Retinal pigment epithelial cell (primary cell): ENCODE measurements around the gene ADCY10.

ENCODE experiments used
- DNase-seq: peaks from one replicate; pipeline ENCODE4 v3.0.0-alpha.2; 2010; ENCODE audit warnings: low read depth
- H3K4me3 ChIP-seq: 2 replicates; pipeline ENCODE4 v1.5.1; 2011; ENCODE audit warnings: mild to moderate bottlenecking, low read length, control low read depth, moderate library complexity
- TF ChIP-seq, protein P1 (sequence below): conservative IDR thresholded peaks from 2 replicates; pipeline ENCODE4 v1.5.1; 2011; ENCODE audit warnings: low read depth, low read length, control low read depth, inconsistent platforms

Gene ADCY10

DNA sequence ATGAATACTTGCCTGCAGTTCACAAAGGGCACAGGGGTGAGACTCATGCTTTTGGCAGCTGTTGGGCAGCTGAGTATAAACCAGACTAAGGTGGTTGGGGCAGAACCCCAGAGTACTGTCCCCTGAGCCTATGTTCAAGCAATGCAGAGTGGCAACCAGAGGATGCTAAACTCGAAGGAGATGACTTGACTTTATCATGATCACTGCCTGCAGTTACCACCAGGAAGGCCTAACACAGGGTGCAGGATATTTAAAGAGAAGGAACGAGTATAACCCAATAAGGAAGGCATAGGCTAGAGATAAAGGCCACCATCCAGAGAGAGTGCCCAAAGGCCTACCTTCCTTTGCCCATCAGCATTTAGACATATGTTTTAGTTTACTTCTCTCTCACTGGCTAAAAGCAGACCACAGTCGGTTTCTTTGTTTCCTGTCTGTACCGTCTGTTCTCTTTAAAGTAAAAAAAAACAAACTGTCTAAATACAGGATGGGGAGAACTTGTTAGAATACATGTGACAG lies 108.8 kb downstream of the ADCY10 start:
- H3K4me3 ChIP-seq: no peak overlapping the region
- TF ChIP-seq, protein P1, sequence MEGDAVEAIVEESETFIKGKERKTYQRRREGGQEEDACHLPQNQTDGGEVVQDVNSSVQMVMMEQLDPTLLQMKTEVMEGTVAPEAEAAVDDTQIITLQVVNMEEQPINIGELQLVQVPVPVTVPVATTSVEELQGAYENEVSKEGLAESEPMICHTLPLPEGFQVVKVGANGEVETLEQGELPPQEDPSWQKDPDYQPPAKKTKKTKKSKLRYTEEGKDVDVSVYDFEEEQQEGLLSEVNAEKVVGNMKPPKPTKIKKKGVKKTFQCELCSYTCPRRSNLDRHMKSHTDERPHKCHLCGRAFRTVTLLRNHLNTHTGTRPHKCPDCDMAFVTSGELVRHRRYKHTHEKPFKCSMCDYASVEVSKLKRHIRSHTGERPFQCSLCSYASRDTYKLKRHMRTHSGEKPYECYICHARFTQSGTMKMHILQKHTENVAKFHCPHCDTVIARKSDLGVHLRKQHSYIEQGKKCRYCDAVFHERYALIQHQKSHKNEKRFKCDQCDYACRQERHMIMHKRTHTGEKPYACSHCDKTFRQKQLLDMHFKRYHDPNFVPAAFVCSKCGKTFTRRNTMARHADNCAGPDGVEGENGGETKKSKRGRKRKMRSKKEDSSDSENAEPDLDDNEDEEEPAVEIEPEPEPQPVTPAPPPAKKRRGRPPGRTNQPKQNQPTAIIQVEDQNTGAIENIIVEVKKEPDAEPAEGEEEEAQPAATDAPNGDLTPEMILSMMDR: no peak
- no peak for DNase-seq

DNA sequence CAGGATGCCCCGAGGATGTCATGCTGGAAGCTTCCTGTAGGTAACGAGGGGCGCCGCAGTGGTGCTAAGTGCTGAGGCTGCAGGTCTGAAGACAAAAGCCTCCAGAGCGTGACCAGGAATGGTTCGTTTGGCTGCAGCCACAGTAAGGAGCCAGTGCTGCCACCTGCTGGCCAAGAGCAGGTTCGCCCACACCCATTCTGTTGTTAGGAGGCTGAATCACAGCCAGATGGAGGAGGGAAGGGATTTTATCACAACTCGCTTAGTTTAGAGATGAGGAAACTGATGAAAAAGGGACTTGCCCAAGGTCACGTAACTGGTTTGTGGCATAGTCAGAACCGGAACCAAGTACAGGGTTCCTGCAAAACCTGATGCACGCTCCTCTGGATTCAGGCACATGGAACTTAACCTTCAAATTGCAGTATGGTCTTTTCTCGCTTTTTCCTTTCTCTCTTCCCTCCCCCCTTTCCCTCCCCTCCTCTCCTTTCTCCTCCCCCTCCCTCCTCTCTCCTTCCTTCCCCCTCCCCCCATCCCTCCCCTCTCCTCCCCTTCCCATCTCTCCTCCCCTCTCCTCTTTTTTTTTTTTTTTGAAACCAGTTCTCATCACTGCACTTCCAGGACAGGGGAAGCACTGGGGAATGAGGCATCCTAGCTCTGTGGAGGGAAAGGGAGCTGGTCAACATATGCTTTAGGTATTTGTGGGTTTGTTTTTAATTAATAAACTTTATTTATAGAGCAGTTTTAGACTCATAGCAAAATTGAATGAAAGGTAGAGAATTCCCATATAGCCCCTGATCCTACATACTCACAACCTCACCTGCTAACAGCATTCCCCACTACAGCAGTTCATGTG lies 110.4 kb downstream of the ADCY10 start:
- no peak overlapping the region for H3K4me3 ChIP-seq
- DNase-seq: peak; percentile 66
- TF ChIP-seq, protein P1: peak; percentile 99

DNA sequence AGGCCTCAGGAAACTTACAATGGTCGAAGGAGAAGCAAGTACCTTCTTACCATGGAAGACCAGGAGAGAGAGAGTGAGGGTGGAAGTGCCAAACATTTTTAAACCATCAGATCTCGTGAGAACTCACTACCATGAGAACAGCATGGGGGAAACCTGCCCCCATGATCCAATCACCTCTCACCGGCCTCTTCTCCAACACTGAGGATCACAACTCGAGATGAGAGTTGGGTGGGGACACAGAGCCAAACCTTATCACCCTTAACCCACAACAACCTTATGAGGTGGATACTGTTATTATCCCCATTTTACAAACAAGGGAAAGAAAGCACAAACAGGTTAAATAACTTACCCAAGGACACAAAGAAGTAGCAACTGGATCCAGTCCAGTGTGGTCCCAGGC lies 111.7 kb downstream of the ADCY10 start:
- H3K4me3 ChIP-seq: no peak overlapping the region
- TF ChIP-seq, protein P1: no peak
- no peak for DNase-seq

DNA sequence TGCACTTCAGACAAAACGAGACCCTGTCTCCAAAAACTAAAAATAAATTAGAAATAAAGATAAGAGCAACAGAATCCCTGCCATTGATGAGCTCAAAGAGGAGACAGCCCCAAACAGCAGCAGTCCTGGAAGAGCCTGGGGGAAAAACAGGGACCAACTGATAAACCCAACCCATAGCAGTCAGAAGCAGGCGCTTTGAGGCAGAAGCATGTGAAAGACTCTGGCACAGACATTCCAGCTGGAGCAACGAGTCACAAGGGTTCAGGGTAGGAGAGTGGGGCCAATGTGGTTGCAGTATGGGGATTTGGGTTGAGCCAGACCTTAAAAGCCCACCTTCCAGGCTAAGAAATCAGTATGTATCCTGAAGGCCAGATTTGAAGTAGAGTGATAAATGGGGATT lies 113.7 kb downstream of the ADCY10 start:
- TF ChIP-seq, protein P1: no peak
- H3K4me3 ChIP-seq: no peak overlapping the region
- DNase-seq: no peak

DNA sequence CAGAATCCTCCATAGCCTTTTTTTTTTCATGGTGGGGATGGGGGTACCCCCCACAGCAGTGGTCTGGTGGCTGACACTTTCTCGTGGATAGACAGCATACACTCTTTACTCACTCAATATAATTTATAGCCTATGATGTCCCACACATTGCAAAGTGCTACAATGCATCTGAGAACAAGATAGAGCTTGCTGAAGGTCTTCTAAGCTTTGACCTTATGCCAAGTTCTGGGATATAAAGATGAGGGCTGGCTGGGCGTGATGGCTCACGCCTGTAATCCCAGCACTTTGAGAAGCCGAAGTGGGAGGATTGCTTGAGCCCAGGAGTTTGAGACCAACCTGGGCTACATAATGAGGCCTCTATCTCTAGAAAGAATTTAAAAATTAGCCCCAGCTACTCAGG lies 114.2 kb downstream of the ADCY10 start:
- DNase-seq: no peak
- TF ChIP-seq, protein P1: no peak
- no peak overlapping the region for H3K4me3 ChIP-seq

DNA sequence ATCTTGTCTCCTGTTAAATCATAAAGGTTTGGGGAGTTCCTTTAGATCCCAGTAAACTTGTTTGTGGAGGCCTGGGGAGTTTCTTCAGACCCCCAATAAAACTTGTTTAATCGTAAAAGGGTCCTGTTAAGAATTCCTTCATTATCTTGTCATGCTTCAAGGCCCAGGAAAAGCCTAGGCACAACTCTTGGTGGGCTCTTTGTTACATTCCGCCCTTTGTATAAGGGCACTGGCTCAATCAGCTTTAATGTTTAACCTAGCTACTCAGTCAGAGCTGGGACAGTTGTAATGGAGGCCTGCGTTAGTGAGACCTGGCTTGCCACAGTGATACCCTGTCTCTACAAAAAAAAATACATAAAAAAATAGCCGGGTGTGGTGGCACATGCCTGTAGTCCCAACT lies 115.0 kb downstream of the ADCY10 start:
- DNase-seq: no peak
- no peak overlapping the region for H3K4me3 ChIP-seq
- TF ChIP-seq, protein P1: no peak

DNA sequence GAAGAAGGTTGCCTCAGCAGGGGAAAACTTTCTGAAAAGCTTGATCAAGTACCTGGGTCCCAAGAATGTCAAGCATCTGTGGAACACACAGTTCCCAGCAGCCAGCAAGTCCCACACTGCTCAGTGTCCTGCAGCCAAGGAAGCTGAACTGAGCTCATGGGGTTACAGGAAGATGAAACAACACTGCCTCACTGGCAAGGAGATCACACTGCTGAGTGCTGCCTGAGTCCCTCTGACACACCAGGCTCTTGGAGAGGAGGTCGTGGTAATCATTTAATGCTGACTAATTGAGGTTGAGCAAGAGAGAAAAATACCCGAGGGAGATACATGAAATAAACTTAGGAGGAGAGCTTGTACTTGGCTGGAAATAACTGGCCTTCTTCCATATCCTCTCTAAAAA lies 116.9 kb downstream of the ADCY10 start:
- TF ChIP-seq, protein P1: no peak
- no peak overlapping the region for H3K4me3 ChIP-seq
- DNase-seq: peak; percentile 66
